A549 (cell line): Measurements from ENCODE around the gene AIP. TPM values are rescaled to one million over a fixed set of nuclear protein-coding genes. Genes with fewer than 3 reads are reported as not detected.

Experiments used
- ATAC-seq, 2 experiments: fragments of 200-7000 bp in 1 of 2; fragments of >200 bp in 1 of 2; cut with Nextera tagmentation in 1 of 2; cut with Tn5 transposase in 1 of 2; 3 replicates each; pipeline versions ENCODE4 v1.8.0 to v1.9.1; 2018 to 2020; ENCODE audit warnings: mild to moderate bottlenecking in 1 of 2, moderate library complexity in 1 of 2
- CTCF ChIA-PET: fragments of 300-600 bp; sonication (Branson Sonifier 250); formaldehyde crosslinking; extraction: SDS; loops from one replicate; lab custom pipeline; 2021; ENCODE audit warnings: antibody characterized with exemption, inconsistent platforms; lab: Yijun Ruan, JAX
- POLR2A ChIA-PET: fragments of 350-600 bp; formaldehyde crosslinking; extraction: SDS; loops from one replicate; lab custom pipeline; 2021; ENCODE audit warnings: antibody characterized with exemption, inconsistent platforms; lab: Yijun Ruan, JAX
- DNase-seq, 2 experiments: peaks; one replicate each; pipeline versions ENCODE4 v3.0.0 to v3.0.0-alpha.2; 2011 to 2016; ENCODE audit warnings: low read depth in 1 of 2, low spot score in 1 of 2
- FAIRE-seq: peaks from 2 replicates; lab custom pipeline; 2011; peaks lifted over from hg19 to GRCh38; lab: Jason Lieb, UNC
- H3K27ac ChIP-seq, 2 experiments: fragments of >200 bp; sonication (Bioruptor Twin); formaldehyde crosslinking; 3 replicates each; pipeline ENCODE4 v1.5.1; 2016 to 2017
- H3K4me1 ChIP-seq: fragments of >200 bp; sonication (Bioruptor Twin); formaldehyde crosslinking; 3 replicates; pipeline ENCODE4 v1.6.1; 2016
- H3K4me2 ChIP-seq: fragments of >200 bp; sonication (Bioruptor Twin); formaldehyde crosslinking; 3 replicates; pipeline ENCODE4 v1.6.1; 2016
- H3K4me3 ChIP-seq: fragments of >200 bp; sonication (Bioruptor Twin); formaldehyde crosslinking; 3 replicates; pipeline ENCODE4 v1.5.1; 2016
- H3K9me3 ChIP-seq: fragments of >200 bp; sonication (Bioruptor Twin); formaldehyde crosslinking; 3 replicates; pipeline ENCODE4 v1.6.1; 2016
- CEBPB ChIP-seq, 2 experiments: fragments of >200 bp in 1 of 2; sonication (Bioruptor Twin) in 1 of 2; formaldehyde crosslinking in 1 of 2; IDR thresholded peaks; 2 replicates each; pipeline ENCODE4 v1.6.1; 2012 to 2016
- CHD4 ChIP-seq: fragments of 200-600 bp; sonication (generic); IDR thresholded peaks from 2 replicates; pipeline ENCODE4 v1.6.1; 2016; ENCODE audit warnings: antibody characterized with exemption, mild to moderate bottlenecking, borderline replicate concordance
- EHF ChIP-seq: fragments of 250-450 bp; sonication (Bioruptor Pico); IDR thresholded peaks from 2 replicates; pipeline ENCODE4 v1.5.0; 2020; ENCODE audit warnings: mild to moderate bottlenecking
- ESRRA ChIP-seq: fragments of 150-350 bp; IDR thresholded peaks from 2 replicates; pipeline ENCODE4 v1.6.1; 2014; ENCODE audit warnings: mild to moderate bottlenecking, low read length, borderline replicate concordance
- FOSL2 ChIP-seq, 2 experiments: fragments of 450-650 bp in 1 of 2; fragments of >200 bp in 1 of 2; sonication (Bioruptor Twin) in 1 of 2; formaldehyde crosslinking; IDR thresholded peaks; 2 replicates each; pipeline versions ENCODE4 v1.5.0 to v1.6.1; 2016 to 2020; ENCODE audit warnings: mild to moderate bottlenecking in 1 of 2, moderate library complexity in 1 of 2
- FOXS1 ChIP-seq: fragments of 250-450 bp; sonication (Bioruptor Pico); IDR thresholded peaks from 2 replicates; pipeline ENCODE4 v1.5.0; 2020; ENCODE audit warnings: mild to moderate bottlenecking, moderate library complexity
- GATA3 ChIP-seq: IDR thresholded peaks from 2 replicates; pipeline ENCODE4 v1.6.1; 2012; ENCODE audit warnings: borderline replicate concordance
- HEYL ChIP-seq: fragments of 250-450 bp; sonication (Bioruptor Pico); IDR thresholded peaks from 2 replicates; pipeline ENCODE4 v1.8.0; 2021; ENCODE audit warnings: mild to moderate bottlenecking, moderate library complexity
- HOXA7 ChIP-seq: fragments of 250-450 bp; sonication (Bioruptor Pico); IDR thresholded peaks from 2 replicates; pipeline ENCODE4 v1.5.0; 2020; ENCODE audit warnings: mild to moderate bottlenecking, moderate library complexity
- HOXB13 ChIP-seq: fragments of 250-450 bp; sonication (Bioruptor Pico); IDR thresholded peaks from 2 replicates; pipeline ENCODE4 v1.5.0; 2020; ENCODE audit warnings: low read depth, mild to moderate bottlenecking, moderate library complexity
- HOXB5 ChIP-seq: fragments of 250-450 bp; sonication (Bioruptor Pico); IDR thresholded peaks from 2 replicates; pipeline ENCODE4 v1.5.0; 2020; ENCODE audit warnings: mild to moderate bottlenecking, moderate library complexity
- JUN ChIP-seq, 2 experiments: fragments of >200 bp; sonication (Bioruptor Twin); formaldehyde crosslinking; IDR thresholded peaks; 2 replicates in 1 of 2; 3 replicates in 1 of 2; pipeline ENCODE4 v1.6.1; 2016 to 2017
- KDM1A ChIP-seq: fragments of 200-600 bp; sonication (generic); IDR thresholded peaks from 2 replicates; pipeline ENCODE4 v1.6.1; 2016; ENCODE audit warnings: low read depth, mild to moderate bottlenecking
- KDM5A ChIP-seq: fragments of 200-600 bp; sonication (generic); IDR thresholded peaks from 2 replicates; pipeline ENCODE4 v1.6.1; 2016; ENCODE audit warnings: antibody characterized with exemption, mild to moderate bottlenecking
- MAFK ChIP-seq: fragments of 450-650 bp; IDR thresholded peaks from 2 replicates; pipeline ENCODE4 v1.6.1; 2014; ENCODE audit not compliant: partially characterized antibody
- MAZ ChIP-seq: fragments of 150-350 bp; IDR thresholded peaks from 2 replicates; pipeline ENCODE4 v1.6.1; 2014; ENCODE audit warnings: antibody characterized with exemption, low read depth, low read length, borderline replicate concordance
- MYC ChIP-seq: IDR thresholded peaks from 2 replicates; pipeline ENCODE4 v1.6.1; 2012; ENCODE audit warnings: mild to moderate bottlenecking, inconsistent platforms, low read length, improper control_type of control experiment, borderline replicate concordance
- NPAS2 ChIP-seq: fragments of 250-450 bp; sonication (Bioruptor Pico); IDR thresholded peaks from 2 replicates; pipeline ENCODE4 v1.8.0; 2022; ENCODE audit warnings: mild to moderate bottlenecking, moderate library complexity, borderline replicate concordance
- POLR2A ChIP-seq: IDR thresholded peaks from 2 replicates; pipeline ENCODE4 v1.6.1; 2012; ENCODE audit warnings: mild to moderate bottlenecking, low read length
- RARB ChIP-seq: fragments of 250-450 bp; sonication (Bioruptor Pico); IDR thresholded peaks from 2 replicates; pipeline ENCODE4 v1.8.0; 2021; ENCODE audit warnings: mild to moderate bottlenecking, moderate library complexity
- RCOR1 ChIP-seq: fragments of 150-350 bp; IDR thresholded peaks from 2 replicates; pipeline ENCODE4 v1.6.1; 2014; ENCODE audit warnings: antibody characterized with exemption, low read length, low read depth
- RFX5 ChIP-seq: fragments of 450-650 bp; IDR thresholded peaks from 2 replicates; pipeline ENCODE4 v1.7.1; 2014; ENCODE audit warnings: antibody characterized with exemption, mild to moderate bottlenecking, moderate library complexity
- TFCP2L1 ChIP-seq: fragments of 250-450 bp; sonication (Bioruptor Pico); IDR thresholded peaks from 2 replicates; pipeline ENCODE4 v1.5.0; 2021; ENCODE audit warnings: mild to moderate bottlenecking
- TP53 ChIP-seq: fragments of 250-450 bp; sonication (Bioruptor Pico); IDR thresholded peaks from 2 replicates; pipeline ENCODE4 v1.5.0; 2021; ENCODE audit warnings: mild to moderate bottlenecking, moderate library complexity
- WGBS: methylation state at CpG from one replicate; pipeline ENCODE4 v1.1.6; 2017; ENCODE audit errors: missing lambda C conversion rate; 5-methylcytosine and 5-hydroxymethylcytosine counted together
- polyA plus RNA-seq, 4 experiments: library from polyadenylated mRNA; depleted of rRNA in 3 of 4; stranded (reverse); fragments of >200 nt; fragmentation: RNase III in 1 of 4; extraction: RNeasy Plus Mini Kit Qiagen cat#74134 plus additional on column Dnase treatment in 1 of 4; gene quantifications; 2 replicates in 3 of 4; 3 replicates in 1 of 4; pipeline ENCODE4 v1.2.3, GENCODE V29; 2011 to 2017
- TF ChIP-seq, protein P1 (sequence below): fragments of 250-450 bp; sonication (Bioruptor Pico); IDR thresholded peaks from 2 replicates; pipeline ENCODE4 v1.5.0; 2020; ENCODE audit warnings: low read depth, mild to moderate bottlenecking, moderate library complexity
- TF ChIP-seq, protein P2 (sequence below): fragments of >200 bp; sonication (Bioruptor Twin); formaldehyde crosslinking; IDR thresholded peaks from 2 replicates; pipeline ENCODE4 v1.6.1; 2016
- TF ChIP-seq, protein P3 (sequence below): IDR thresholded peaks from 2 replicates; pipeline ENCODE4 v1.6.1; 2012
- TF ChIP-seq, protein P4 (sequence below): fragments of 250-450 bp; sonication (Bioruptor Pico); IDR thresholded peaks from 2 replicates; pipeline ENCODE4 v1.5.0; 2021; ENCODE audit warnings: mild to moderate bottlenecking, moderate library complexity, borderline replicate concordance
- TF ChIP-seq, protein P5 (sequence below): fragments of 450-650 bp; IDR thresholded peaks from 2 replicates; pipeline ENCODE4 v1.6.1; 2014; ENCODE audit warnings: antibody characterized with exemption
- TF ChIP-seq, protein P6 (sequence below): fragments of >200 bp; sonication (Bioruptor Twin); formaldehyde crosslinking; IDR thresholded peaks from 3 replicates; pipeline ENCODE4 v1.5.1; 2016
- TF ChIP-seq, protein P7 (sequence below): IDR thresholded peaks from 2 replicates; pipeline ENCODE4 v1.6.1; 2012

Gene AIP
- polyA plus RNA-seq, 2 of the 4 experiments (the other 2 are of a cell fraction), result 50.8 to 68.8 TPM

DNA sequence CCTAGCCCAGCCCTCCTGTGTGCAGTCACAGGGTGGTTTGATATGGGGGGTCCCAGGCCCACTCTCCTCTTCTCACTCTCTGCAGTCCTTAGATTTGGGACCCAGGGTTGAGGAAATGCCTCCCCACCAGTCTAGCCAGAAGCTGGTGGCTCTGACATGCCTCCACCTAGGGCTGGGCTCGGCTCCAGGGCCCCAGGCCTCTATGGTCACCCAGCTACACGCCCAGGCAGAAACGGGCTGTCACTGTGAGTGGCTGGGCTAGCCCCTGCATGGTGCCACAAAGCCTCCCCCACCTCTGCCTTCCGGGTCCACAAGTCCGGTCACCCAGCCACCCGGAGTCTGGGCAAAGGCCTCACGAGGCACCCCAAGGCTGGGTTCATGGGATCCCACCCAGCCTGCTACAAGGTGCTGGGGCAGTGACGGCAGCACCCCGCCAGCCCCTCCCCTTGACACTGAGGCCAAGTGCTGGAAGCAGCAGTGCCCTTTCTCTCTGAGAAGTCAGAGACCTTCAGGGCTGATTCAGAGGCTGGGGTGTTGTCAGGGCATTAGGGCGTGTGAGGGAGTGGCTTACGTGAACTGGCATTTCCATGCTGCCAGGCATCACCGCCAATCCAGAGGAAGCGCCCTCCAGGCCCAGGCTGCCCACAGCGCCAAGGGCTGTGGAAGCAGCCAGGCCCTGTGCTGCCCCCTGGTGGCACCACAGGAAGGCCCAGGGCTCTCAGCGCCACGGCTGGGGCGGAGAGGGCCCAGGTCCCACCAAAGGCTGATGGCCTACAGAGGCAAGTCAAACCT lies 23.0 kb downstream of the AIP start:
- peak overlapping the region; percentile 87 to 97 for H3K27ac ChIP-seq
- 3% methylated on average over 13 of the region's 17 CpGs for WGBS
- POLR2A ChIA-PET, result interaction anchor here (1.3 to 1.7 kb wide), 2 partner anchors 78 to 104 kb away, joined by 5 to 6 read pairs; partner anchors contain the start of genes GSTP1 and PPP1CA
- DNase-seq, result peak; percentile 96 to 98
- CTCF ChIA-PET, result interaction anchor here (0.6 to 2.3 kb wide), 20 partner anchors 13 to 241 kb away, joined by 3 to 8 read pairs (median 3); partner anchors contain the start of genes AIP, POLD4, PPP1CA and RAD9A
- ATAC-seq, result peak; percentile 58 to 67
- peak overlapping the region; percentile 85 for H3K4me2 ChIP-seq
- H3K4me1 ChIP-seq, result peaks cover 34% of the 10 kb centered on the region
- H3K9me3 ChIP-seq, result no peaks in the 10 kb centered on the region
- H3K4me3 ChIP-seq, result peak overlapping the region; percentile 76
- FAIRE-seq, result peak; percentile 86
- no peak for TF ChIP-seq HEYL
- no peak for TF ChIP-seq RCOR1
- TF ChIP-seq, protein P1, sequence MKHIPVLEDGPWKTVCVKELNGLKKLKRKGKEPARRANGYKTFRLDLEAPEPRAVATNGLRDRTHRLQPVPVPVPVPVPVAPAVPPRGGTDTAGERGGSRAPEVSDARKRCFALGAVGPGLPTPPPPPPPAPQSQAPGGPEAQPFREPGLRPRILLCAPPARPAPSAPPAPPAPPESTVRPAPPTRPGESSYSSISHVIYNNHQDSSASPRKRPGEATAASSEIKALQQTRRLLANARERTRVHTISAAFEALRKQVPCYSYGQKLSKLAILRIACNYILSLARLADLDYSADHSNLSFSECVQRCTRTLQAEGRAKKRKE (CRISPR knock-in tag), result no peak
- TF ChIP-seq RFX5, result 0 out of 2 replicates have a peak, but pooled peaks have one; percentile 18
- TF ChIP-seq FOXS1 (CRISPR knock-in tag), result no peak
- no peak for TF ChIP-seq HOXB5
- TF ChIP-seq MAFK, result no peak
- peak; percentile 33 for TF ChIP-seq POLR2A
- TF ChIP-seq EHF (CRISPR knock-in tag), result no peak
- no peak for TF ChIP-seq KDM1A
- TF ChIP-seq KDM5A, result no peak
- TF ChIP-seq CEBPB (IDR thresholded peaks at IDR 0.05), result no peak
- TF ChIP-seq CHD4, result no peak
- peak; percentile 51; the same call in 1 of the 2 replicates for TF ChIP-seq HOXA7 (CRISPR knock-in tag)
- TF ChIP-seq MYC, result peak; percentile 70; the same call in 1 of the 2 replicates
- TF ChIP-seq, protein P2, sequence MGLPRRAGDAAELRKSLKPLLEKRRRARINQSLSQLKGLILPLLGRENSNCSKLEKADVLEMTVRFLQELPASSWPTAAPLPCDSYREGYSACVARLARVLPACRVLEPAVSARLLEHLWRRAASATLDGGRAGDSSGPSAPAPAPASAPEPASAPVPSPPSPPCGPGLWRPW, result no peak
- TF ChIP-seq RARB (CRISPR knock-in tag), result no peak
- TF ChIP-seq, protein P3, sequence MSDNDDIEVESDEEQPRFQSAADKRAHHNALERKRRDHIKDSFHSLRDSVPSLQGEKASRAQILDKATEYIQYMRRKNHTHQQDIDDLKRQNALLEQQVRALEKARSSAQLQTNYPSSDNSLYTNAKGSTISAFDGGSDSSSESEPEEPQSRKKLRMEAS, result peak; percentile 75
- TF ChIP-seq NPAS2, result no peak
- no peak for TF ChIP-seq FOSL2 (IDR thresholded peaks at IDR 0.05)
- peak; percentile 47 for TF ChIP-seq FOSL2 (CRISPR knock-in tag; IDR thresholded peaks at IDR 0.05)
- TF ChIP-seq MAZ, result no peak
- TF ChIP-seq, protein P4, sequence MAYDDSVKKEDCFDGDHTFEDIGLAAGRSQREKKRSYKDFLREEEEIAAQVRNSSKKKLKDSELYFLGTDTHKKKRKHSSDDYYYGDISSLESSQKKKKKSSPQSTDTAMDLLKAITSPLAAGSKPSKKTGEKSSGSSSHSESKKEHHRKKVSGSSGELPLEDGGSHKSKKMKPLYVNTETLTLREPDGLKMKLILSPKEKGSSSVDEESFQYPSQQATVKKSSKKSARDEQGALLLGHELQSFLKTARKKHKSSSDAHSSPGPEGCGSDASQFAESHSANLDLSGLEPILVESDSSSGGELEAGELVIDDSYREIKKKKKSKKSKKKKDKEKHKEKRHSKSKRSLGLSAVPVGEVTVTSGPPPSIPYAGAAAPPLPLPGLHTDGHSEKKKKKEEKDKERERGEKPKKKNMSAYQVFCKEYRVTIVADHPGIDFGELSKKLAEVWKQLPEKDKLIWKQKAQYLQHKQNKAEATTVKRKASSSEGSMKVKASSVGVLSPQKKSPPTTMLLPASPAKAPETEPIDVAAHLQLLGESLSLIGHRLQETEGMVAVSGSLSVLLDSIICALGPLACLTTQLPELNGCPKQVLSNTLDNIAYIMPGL (CRISPR knock-in tag), result no peak
- TF ChIP-seq, protein P5, sequence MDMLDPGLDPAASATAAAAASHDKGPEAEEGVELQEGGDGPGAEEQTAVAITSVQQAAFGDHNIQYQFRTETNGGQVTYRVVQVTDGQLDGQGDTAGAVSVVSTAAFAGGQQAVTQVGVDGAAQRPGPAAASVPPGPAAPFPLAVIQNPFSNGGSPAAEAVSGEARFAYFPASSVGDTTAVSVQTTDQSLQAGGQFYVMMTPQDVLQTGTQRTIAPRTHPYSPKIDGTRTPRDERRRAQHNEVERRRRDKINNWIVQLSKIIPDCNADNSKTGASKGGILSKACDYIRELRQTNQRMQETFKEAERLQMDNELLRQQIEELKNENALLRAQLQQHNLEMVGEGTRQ, result 0 out of 2 replicates have a peak, but pooled peaks have one; percentile 4
- peak; percentile 39; the same call in 1 of the 2 replicates for TF ChIP-seq GATA3
- no peak for TF ChIP-seq TFCP2L1 (CRISPR knock-in tag)
- TF ChIP-seq ESRRA, result peak; percentile 10; the same call in 1 of the 2 replicates
- TF ChIP-seq TP53 (CRISPR knock-in tag), result 0 out of 2 replicates have a peak, but pooled peaks have one; percentile 11
- TF ChIP-seq JUN (IDR thresholded peaks at IDR 0.05), result peak; percentile 46 to 53; a peak in 3 of 5 replicates
- TF ChIP-seq, protein P6, sequence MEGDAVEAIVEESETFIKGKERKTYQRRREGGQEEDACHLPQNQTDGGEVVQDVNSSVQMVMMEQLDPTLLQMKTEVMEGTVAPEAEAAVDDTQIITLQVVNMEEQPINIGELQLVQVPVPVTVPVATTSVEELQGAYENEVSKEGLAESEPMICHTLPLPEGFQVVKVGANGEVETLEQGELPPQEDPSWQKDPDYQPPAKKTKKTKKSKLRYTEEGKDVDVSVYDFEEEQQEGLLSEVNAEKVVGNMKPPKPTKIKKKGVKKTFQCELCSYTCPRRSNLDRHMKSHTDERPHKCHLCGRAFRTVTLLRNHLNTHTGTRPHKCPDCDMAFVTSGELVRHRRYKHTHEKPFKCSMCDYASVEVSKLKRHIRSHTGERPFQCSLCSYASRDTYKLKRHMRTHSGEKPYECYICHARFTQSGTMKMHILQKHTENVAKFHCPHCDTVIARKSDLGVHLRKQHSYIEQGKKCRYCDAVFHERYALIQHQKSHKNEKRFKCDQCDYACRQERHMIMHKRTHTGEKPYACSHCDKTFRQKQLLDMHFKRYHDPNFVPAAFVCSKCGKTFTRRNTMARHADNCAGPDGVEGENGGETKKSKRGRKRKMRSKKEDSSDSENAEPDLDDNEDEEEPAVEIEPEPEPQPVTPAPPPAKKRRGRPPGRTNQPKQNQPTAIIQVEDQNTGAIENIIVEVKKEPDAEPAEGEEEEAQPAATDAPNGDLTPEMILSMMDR, result peak; percentile 93
- no peak for TF ChIP-seq HOXB13 (CRISPR knock-in tag)
- TF ChIP-seq, protein P7, sequence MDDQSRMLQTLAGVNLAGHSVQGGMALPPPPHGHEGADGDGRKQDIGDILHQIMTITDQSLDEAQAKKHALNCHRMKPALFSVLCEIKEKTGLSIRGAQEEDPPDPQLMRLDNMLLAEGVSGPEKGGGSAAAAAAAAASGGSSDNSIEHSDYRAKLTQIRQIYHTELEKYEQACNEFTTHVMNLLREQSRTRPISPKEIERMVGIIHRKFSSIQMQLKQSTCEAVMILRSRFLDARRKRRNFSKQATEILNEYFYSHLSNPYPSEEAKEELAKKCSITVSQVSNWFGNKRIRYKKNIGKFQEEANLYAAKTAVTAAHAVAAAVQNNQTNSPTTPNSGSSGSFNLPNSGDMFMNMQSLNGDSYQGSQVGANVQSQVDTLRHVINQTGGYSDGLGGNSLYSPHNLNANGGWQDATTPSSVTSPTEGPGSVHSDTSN, result no peak
